Measurements from ENCODE around the gene PHOX2B.

DNA sequence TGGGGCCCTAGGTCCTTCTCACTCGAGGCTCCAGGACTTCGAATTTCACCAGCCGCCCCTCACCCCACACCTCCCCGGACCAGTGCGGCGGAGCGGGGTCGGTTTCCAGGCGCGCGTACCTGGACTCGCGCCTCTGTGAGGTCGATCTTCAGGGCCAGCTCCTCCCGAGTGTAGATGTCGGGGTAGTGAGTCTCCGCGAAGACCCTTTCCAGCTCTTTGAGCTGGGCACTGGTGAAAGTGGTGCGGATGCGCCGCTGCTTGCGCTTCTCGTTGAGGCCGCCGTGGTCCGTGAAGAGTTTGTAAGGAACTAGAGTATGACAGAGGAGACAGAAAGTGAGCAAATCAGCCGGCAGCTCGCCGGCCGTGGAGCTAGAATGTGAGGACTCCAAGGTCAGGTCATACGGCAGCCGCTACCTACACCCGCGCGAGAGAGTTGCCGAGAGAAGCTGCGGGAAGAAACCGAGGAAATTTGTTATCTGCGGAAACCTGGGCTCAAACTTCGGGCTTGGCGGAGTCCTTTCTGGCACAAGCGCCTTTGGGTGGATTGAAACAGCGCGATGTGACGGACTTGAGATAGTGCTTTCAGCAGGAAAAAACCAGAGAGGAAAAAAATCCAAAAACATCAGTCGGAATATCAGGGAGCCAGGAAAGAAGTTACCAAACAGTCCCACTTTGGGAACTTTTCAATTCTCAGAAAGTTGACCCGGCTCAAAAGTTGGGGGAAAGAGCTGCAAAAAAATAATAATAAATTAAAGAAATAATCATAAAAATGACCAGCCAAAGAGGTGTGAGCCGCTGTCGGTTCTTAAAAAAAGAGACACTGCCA is 1.1 kb downstream of the PHOX2B start:
- TF ChIP-seq PKNOX1 (IDR thresholded peaks at IDR 0.05): no peak
- no peak for TF ChIP-seq SP1 (IDR thresholded peaks at IDR 0.05)

Data from HEK293T (cell line).